DMS53 treated with DMSO at 0.1 percent for 48 hours (cell line): ENCODE data around the gene MYO1F.

Experiments used
- DNase-seq: peaks from one replicate; lab custom pipeline; 2025; ENCODE audit not compliant: unreplicated experiment; lab: John Stamatoyannopoulos, UW

Gene MYO1F

DNA sequence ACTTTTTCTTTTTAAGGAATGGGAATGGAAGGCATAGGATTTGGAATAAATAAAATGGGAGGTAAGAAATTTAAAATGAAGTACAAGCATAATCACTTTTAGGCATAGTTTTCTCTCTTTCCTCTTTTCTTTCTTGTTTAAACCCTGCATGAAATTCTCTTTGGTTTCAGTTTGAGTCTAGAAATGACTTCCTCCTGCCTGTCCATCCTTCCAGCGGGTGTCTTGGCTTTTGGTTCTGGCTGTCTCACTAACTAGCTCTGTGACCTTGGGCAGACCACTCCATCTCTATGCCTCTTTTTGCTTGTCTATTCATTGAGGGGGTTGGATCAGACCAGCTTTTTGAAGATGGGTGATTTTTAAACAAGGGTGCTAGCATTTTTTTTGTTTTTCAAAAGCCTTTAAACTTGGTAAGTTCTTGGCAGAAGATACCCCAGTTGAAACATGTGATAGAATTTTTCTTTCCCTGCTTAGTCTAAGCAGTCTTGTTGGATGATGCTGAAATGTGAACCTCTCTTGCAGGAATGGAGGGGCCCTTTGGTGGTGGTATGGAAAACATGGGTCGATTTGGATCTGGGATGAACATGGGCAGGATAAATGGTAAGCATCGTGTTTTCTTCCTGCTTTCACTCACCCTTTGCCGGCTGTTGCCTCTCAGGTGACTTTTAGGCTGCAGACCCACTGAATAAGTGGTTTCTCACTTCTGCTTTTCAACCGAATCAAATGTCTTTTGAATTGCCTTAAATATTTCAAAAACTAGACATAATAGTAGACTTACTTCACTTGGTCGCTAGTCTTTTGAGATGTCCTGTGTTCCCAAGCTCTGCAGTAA is 103.4 kb downstream of the MYO1F start:
- DNase-seq = no peak
